Astrocyte (in vitro differentiated cells and primary cell): ENCODE data around the gene CPA2.
"Not testable (repeated sequence)": the region's sequence is repeated elsewhere in the genome, so short reads cannot be mapped to it uniquely, and the experiment has no call there.

ENCODE experiments used
- EZH2 ChIP-seq: IDR thresholded peaks from 2 replicates; pipeline ENCODE4 v1.6.1; 2012; ENCODE audit warnings: mild to moderate bottlenecking, low read length, inconsistent platforms; ENCODE audit not compliant: insufficient read depth
- TF ChIP-seq, protein P1 (sequence below): IDR thresholded peaks from 2 replicates; pipeline ENCODE4 v1.5.1; 2011; ENCODE audit warnings: low read depth, mild to moderate bottlenecking, inconsistent platforms, low read length, moderate library complexity; ENCODE audit not compliant: insufficient read depth

DNA sequence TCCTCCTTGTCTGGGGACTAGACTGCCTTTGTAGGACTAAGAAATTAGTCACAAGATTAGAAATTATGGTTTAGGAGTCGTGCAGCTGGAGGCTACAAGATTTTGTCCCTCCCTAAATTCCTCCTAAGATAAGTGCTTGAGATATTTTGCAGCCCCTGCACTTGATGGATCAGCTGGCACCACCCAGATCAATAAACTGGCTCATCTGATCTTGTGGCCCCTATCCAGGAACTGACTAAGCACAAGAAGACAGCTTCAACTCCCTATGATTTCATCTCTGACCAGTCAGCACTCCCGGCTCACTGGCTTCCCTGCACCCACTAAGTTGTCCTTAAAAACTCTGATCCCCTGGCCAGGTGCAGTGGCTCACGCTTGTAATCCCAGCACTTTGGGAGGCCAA, 41.7 kb upstream of the CPA2 start:
- TF ChIP-seq, protein P1, sequence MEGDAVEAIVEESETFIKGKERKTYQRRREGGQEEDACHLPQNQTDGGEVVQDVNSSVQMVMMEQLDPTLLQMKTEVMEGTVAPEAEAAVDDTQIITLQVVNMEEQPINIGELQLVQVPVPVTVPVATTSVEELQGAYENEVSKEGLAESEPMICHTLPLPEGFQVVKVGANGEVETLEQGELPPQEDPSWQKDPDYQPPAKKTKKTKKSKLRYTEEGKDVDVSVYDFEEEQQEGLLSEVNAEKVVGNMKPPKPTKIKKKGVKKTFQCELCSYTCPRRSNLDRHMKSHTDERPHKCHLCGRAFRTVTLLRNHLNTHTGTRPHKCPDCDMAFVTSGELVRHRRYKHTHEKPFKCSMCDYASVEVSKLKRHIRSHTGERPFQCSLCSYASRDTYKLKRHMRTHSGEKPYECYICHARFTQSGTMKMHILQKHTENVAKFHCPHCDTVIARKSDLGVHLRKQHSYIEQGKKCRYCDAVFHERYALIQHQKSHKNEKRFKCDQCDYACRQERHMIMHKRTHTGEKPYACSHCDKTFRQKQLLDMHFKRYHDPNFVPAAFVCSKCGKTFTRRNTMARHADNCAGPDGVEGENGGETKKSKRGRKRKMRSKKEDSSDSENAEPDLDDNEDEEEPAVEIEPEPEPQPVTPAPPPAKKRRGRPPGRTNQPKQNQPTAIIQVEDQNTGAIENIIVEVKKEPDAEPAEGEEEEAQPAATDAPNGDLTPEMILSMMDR: not testable (repeated sequence)
- TF ChIP-seq EZH2: not testable (repeated sequence)
